HuH-7 (cell line): ENCODE measurements around the gene SLC35G6.
"Not testable (repeated sequence)": the region's sequence is repeated elsewhere in the genome, so short reads cannot be mapped to it uniquely, and the experiment has no call there.

Experiments
- DNase-seq: peaks from one replicate; pipeline ENCODE4 v3.0.0; 2011; ENCODE audit warnings: low spot score

SLC35G6 gene

GRCh38 chr17:7481275-7481674 is at the start of gene SLC35G6:
Gene SLC35G6 (plus strand): TSS chr17:7481446. CDS start chr17:7481517, 71 bp downstream.
- DNase-seq: not testable (repeated sequence)

- no peak for DNase-seq
Observed at GRCh38 chr17:7432296-7432695, 49.0 kb upstream of the SLC35G6 start.

DNA sequence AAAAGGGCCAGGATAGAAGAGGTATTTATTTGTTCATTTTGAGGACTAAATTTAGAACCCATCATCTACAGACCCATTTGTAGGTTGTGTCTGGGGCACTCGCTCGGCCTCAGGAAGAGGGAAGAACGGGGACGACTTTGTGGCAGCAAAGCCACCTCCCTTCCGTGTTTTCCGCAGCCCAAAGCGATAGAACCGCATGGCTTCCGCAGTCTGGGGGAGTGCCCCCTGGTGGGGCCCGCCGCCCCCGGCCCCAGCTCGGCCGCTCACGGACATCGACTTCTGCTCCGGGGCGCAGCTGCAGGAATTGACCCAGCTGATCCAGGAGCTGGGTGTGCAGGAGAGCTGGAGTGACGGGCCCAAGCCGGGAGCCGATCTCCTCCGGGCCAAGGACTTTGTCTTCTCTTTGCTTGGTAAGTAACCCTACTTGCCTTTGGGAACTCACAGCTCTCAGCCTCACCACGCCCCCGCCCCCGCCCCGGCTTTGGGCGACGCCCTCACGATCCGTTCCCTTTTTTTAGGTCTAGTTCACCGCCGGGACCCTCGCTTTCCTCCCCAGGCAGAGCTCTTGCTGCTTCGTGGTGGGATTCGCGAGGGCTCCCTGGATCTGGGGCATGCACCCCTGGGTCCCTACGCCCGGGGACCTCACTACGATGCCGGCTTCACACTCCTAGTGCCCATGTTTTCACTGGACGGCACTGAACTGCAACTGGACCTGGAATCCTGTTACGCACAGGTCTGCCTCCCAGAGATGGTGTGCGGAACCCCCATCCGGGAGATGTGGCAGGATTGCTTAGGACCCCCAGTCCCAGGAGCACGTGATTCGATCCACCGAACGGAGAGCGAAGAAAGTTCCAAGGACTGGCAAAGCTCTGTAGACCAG is 45.3 kb upstream of the SLC35G6 start:
- DNase-seq: peak; percentile 40

DNA sequence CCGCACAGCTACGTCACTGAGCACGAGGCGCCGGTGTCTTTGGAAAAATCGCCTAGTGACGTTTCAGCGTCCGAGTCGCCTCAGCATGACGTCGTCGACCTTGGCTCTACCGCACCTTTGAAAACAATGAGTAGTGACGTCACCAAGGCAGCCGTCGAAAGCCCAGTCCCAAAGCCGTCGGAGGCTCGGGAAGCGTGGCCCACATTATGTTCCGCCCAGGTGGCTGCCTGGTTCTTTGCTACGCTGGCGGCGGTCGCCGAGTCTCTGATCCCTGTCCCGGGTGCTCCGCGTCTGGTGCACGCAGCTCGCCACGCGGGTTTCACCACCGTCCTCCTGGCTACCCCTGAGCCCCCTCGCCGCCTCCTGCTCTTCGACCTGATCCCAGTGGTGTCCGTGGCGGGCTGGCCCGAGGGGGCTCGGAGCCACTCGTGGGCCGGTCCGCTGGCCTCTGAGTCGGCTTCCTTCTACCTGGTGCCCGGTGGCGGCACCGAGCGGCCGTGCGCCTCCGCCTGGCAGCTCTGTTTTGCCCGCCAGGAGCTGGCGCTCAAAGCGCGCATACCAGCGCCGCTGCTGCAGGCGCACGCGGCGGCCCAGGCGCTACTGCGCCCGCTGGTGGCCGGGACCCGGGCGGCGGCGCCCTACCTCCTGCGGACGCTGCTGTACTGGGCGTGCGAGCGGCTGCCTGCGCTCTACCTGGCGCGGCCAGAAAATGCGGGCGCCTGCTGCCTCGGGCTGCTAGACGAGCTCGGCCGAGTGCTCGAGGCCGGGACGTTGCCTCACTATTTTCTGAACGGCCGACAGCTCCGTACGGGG is 44.5 kb upstream of the SLC35G6 start:
- DNase-seq: peak; percentile 72

DNA sequence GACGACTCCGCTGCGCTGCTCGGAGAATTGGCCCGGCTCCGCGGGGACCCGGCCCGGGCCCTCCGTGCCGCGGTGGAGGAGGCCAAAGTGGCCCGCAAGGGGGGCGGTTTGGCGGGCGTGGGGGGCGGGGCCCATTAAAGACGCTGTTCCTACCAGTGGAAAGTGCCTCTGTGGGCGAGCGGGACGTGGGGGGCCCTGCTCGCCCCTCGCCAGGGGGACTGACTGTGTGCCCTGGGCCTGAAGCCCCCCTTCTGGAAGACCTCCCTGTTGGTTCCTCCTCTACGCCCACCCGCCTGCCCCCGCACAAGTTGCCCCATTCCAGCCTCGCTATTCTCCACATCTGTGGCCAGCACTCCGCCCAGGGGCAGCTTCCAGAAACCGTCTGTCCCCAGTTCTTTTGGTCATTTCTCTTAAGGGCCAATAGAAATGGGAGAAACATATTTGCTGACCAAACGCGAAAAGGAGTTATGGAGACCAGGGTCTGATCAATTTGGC is 43.8 kb upstream of the SLC35G6 start:
- no peak for DNase-seq

DNA sequence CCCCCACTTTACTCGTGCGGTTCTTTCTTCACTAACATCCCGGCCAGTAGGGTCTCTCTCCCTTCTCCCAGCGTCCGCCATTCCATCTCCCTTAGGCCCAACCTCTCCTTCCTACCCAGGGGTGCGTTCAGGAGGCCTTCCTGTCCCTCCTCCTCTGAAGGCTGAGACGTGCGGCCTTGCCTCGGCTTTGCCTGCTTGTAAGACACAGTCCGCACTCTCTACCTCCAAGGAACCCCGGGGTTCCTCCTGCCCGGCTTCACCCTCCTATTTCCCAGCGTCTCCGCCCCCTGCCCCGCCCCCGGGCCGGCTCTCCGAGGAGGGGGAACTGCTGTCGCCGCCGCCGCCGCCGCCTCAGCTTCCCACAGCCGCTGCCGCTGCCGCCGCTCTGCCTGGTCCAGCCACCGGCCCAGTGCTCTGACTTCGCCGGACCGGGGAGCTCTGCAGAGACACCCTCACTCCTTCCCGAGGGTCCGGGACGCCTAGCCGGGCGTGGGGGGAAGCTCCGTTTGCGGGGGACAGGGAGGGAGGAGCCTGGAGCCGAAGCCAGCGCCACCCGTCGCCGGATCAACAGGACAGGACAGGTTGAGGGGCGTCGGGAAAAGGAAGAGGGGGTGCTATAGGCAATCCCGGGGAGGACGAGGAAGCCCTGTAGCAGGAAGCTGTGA is 43.2 kb upstream of the SLC35G6 start:
- DNase-seq: peak; percentile 62

DNA sequence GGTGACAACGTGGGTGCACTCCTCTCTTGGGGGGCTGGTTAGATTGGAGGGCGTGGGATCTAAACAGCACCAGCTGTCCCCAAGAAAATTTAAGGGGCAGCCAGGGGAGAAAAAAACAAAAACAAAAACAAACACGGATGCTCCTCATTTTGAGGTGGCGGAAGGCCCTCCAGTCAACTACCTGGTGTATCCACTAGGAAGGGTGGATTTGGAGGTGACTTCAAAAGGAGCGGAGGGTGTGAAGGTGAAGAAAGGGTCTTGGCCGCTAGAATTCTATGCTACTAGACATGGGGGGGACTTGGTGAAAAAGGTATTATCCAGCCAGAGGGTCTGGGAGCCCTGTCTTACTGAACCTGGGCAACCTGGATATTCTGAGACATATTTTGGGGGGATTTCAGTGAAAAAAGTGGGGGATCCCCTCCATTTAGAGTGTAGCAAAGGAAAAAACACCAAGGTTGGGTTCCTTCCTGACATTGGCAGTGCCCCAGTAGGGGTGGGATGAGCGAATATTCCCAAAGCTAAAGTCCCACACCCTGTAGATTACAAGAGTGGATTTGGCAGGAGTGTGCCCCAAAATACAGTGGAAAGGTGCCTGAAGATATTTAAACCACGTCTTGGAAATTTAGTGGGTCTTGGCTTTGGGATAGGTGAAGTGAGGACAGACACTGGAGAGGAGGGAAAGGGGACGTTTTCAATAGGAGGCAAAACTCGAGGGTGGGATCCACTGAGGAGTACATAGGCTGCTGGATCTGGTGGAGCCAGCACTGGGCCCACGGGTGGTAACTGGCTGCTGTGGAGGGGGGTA is 42.4 kb upstream of the SLC35G6 start:
- DNase-seq: no peak

DNA sequence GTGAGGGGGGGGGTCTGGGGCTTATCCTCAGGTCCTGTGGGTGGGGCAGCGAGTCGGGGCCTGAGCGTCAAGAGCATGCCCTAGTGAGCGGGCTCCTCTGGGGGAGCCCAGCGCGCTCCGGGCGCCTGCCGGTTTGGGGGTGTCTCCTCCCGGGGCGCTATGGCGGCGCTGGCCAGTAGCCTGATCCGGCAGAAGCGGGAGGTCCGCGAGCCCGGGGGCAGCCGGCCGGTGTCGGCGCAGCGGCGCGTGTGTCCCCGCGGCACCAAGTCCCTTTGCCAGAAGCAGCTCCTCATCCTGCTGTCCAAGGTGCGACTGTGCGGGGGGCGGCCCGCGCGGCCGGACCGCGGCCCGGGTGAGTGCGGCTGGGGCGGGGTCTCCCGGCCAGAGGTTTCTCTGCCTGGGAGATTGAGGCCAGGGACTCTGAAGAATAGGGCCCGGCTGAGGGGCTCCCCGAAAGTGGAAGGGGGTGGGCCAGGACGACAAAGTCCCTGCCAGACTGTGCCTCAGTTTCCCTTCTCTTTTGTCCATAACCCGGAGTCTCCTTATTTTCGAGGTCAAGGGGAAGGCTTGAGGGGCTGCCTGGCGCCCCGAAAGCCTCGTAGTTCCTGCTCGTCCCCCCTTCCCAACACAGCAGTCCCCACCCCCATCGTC is 41.7 kb upstream of the SLC35G6 start, which contains the start of gene FGF11:
Gene FGF11, plus strand, starts transcription at position 51 of the 651 bp plus-strand sequence. Its CDS starts 109 bp downstream, at position 160.
- no peak for DNase-seq

DNA sequence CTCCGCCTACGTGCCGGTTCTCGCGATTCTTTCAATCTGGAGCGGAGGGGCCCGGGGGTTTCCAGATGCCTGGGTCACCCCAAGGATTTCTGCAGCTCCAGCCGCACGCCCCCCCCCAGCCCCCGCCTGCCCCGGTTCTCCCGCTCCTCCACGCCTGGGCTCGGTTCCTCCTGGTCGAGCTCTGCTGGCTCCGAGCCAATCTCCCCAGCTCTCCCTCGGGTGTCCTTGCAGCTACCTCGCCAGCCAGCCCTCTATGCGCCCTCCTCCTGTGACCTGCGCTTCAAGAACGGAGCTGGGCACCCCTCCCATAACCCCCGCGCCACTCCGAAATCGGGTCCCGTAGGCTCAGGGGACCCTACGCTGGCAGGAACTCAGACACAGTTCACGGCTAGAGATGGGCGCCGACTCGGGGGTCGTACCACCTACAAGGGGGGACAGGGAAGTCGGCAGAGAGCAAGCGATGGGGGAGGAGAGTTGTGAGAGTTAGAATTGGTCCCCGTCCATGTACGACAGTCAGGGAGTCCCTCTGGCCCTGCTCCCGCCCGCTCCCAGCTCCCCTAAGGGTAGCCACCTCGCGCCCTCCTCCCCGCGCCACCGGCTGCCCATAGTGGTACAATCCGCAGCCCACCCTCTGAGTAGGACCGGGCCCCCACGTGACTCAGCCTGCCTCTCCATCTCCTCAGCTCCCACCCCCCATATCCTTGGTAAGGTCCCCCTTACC is 41.0 kb upstream of the SLC35G6 start:
- DNase-seq: no peak

DNA sequence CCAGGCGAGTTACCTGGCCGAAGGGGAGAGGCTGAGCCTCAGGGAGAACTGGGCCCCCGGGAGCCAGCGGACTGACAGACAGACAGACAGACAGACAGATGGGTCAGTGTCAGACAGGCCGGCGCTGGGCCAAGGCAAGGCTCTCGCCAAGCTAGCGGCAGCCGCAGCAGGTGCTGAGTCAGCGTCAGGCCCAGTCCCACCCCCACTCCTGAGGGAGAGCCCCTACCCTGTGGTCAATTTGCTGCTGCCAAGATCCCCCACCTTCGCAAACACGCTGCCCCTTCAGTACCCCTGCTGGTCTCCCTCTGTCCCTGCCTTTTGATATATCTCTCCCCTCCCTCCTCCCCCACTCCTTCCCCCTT is 40.4 kb upstream of the SLC35G6 start:
- no peak for DNase-seq

DNA sequence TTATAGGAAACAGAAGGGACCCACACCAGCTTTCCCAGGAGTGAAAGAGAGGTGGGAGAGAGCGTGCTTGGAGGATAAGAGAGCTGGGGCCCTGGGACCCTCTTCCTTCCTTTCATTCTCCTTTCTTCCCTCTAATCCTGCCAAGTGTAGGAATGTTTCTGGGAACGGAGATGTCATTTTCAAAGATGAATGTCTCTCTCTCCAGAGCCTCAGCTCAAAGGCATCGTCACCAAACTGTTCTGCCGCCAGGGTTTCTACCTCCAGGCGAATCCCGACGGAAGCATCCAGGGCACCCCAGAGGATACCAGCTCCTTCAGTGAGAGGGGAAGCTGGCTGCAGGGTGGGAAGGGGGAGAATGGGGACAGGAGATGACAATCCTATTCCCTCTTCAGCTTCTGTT is 40.0 kb upstream of the SLC35G6 start:
- DNase-seq: no peak

GRCh38 chr17:7442142-7442541 is 39.1 kb upstream of the SLC35G6 start:
- DNase-seq: no peak

DNA sequence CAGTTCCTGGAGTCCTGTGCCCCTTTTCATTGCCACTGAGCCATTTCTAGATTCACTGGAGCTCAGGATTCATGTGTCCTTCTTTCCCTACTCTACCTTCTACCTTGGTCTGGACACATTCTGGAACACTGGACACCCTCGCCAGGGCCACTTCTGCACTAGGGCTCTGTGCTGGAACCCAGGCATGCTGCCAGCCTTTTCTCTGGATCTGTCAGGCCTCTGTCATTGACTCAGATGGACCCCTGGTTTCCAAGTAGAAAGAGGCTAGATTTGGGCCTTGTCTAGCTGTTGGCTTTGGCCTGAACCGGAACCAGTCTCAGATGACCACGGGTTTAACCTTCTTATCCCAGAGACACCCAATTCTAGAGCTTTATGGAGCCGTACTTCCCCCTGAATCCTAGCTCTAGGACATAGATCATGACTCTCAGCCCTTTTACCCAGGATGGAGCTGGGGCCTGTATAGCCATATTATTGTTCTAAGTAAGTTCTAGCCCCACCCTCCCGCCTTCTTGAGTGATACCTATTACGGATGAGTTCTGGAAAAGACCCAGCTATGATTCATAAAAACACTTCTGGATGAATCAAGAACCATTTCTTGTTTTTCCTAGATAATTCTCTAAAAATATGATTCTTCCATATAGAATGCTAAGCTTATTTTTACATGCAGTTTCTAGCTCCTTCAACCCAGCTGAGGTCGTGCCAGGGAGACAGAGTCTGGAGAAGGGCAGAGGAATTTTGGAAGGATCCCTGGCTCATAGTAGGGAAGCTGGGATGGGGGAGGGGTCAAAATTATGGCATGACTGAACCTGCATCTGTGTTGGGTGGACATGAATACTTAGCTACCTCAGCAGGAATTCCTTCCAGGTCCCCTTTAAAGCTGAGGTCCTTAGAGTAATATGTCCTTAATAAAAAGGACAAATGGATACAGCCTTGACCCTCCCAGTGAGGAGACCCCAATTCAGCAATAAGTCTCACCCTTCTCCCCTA is 37.5 kb upstream of the SLC35G6 start:
- DNase-seq: no peak

DNA sequence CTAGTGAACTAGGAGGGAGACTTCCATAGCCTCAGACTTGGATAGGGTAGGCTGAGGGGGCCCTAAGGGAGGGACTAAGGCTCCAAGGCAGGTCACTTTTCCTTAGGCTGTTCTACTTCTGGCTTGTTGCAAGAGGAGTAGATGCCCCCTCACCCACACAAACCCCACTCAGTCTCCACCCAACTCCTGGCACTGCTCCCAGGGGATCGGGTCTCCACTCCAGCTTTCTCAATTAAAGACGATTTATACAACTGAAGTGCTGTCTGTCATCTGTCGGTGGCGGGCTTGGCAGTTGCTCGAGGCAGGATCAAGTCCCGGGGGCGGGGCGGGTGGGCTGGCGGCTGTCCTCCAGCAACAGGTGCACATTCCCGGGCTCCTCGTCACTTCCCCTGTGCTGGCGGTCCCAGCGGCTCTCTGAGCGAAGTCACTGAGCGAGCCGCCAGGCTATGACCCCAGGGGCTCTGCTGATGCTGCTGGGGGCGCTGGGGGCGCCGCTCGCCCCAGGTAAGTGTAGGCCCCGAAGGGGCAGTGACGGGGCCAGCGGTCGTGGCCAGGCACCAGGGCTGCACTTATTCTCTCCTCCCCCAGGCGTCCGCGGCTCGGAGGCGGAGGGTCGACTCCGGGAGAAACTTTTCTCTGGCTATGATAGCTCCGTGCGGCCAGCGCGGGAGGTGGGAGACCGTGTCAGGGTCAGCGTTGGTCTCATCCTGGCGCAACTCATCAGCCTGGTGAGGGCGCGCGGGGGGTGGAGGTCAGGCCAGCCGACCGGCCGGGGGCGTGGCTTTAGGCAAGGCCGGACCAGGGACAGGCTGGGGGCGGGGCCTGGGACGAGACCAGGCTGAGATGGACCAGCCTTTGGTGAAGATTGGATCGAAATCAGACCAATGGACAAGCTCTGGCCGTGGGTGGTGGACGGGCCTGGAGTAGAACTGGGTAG is 36.3 kb upstream of the SLC35G6 start, which contains the start of gene CHRNB1:
Gene CHRNB1, plus strand, starts transcription at position 380 of the 937 bp plus-strand sequence. Its CDS starts 67 bp downstream, at position 447.
- DNase-seq: peak; percentile 85

DNA sequence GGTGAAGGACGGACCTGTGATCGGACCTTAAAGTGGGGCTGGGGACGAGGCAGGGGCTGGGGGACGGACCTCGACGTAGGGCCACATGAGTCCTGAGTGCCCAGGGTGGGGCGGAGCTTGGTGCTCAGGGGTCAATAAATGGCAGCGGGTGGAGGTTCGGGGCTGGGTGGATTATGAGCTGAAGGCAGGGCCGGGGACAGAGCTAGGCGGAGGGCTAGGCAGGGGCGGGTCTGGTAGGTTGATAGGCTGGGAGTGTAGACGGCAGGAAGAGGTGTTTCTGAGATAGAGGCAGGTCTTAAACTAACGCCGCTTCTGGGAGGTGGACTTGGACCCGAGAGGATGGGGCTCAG is 35.7 kb upstream of the SLC35G6 start:
- DNase-seq: peak; percentile 95

GRCh38 chr17:7448461-7448860 is 32.8 kb upstream of the SLC35G6 start:
- DNase-seq: no peak

DNA sequence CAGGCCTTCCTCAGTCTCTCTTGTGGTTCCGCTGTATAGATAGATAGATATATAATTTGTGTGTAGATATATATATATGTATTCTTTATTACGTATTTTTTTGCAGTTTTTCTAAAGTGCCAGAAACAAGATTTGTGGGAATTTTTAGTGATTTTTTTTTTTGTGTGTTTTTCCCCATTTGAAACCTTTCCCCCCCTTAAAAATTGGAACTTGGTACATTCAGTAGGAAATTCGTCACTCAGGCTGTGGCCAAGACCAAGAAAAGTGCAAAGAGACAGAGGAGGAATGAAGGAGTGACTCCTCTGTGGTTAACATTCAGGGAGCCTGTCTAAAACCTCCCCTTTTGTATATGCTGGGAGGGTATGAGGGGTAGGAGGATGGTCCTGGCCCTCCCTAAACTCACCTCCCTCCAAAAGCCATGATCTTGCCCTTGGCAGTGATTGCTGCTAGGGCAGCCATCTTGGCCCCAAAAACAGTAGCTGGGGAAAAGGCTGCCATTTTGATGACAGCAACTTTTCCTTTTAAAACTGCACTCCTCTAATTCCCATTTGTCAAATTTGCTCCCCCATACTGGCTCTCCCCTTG is 21.2 kb upstream of the SLC35G6 start:
- DNase-seq: no peak
